NCI-H1436 (cell line): ENCODE results near the gene DAGLB.
"Not testable (repeated sequence)": the region's sequence is repeated elsewhere in the genome, so short reads cannot be mapped to it uniquely, and the experiment has no call there.

Experiments used
- DNase-seq: peaks from one replicate; lab custom pipeline; 2025; lab: John Stamatoyannopoulos, UW

DAGLB gene

DNA sequence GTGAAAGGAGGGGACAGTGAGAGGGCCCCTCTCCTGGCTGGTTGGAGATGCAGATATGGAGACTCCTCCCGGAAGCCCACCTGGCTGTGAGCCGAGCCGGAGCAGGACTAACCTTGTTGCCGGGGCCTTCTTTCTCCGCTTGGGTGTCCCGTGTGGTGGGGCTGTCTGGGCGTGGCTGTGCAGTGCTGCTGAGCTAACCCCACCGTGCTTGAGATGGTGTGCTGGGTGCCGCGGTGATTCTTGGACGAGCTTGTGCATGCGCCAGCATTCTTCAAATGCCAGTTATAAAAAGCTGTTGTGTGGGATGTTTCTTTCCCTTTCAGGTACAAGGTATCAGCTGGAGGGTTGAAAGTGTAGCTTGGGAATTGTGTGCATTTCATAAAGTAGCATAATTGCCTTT, 48.8 kb downstream of the DAGLB start:
- DNase-seq: no peak

DNA sequence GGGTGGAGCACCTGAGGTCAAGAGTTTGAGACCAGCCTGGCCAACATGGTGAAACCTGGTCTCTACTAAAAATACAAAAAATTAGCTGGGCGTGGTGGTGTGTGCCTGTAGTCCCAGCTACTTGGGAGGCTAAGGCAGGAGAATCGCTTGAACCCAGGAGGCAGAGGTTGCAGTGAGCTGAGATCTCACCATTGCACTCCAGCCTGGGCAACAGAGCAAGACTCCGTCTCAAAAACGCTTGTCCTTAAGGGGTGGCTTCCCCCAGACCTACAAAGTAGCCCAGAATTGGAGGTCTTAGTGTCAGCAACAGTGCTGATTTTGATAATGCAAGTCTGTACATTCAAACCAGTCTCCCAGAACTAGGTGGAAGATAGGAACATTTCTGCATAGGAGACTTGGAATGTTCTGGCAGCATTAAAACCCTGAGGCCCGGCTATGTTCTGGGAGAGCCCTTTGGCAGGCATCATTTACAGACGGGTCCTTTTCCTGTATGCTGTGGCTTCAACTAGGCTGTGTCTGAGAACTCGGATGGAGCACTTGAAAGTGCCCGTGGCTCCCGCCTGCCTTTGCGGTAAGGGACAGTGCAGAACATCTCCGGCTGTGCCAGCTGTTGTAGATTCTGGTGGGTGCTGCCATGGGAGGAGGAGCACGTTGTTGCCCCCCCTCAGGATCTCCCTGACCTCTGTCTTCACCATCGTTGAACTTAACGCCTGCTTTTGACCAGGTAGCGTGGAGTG, 49.8 kb downstream of the DAGLB start:
- DNase-seq: not testable (repeated sequence)

DNA sequence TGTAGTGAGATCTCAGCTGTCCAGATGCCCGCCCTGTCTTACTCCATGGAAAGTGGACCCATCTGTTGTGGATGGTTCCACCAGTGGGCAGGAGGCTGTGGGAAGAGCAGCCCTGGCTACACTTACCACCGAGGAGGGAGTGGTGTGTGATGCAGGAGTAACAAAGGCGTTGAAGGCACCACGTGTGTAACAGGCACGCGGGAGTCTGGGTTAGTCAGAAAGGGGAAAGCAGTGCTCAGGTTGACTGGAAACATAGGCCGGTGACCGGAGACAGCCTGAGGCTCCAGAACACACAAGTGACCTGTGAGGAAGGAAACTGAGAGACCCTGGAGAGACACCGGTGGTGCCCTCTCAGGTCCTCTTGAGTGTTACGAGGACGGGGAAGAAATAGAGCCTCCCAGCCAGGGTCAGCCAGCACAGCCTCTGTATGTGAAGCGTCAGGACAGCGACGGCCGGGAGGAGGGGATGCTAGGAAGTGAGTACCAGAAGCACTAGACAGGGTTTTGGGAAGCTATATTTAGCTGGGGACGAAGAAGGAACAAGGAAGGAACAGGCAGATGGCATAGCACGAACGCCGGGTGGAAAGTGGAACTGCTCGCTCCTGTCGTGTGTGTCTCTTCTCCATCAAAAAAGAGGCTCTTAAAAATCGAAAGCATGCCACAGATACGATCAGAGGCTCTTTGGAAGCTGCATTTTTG, 51.7 kb downstream of the DAGLB start:
- DNase-seq: no peak

DNA sequence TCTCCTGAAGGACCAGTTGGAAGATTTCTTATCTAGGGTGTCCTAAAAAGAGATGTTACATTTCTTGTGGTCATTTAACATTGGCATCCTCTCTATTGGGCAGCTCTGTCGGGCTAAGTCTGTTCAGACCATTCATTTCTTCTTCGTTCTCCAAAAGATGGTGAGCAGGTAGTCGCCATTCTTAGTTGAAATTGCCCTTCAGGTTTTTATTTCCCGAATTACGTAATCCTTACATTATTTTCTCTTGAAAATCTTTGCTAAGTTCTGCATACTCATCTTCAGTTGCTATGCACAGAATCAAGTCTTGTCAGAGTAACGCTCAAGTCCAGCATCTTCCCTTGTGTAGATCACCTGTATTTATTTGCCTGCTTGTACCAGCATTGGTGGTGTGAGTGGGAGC, 53.6 kb downstream of the DAGLB start:
- DNase-seq: no peak

DNA sequence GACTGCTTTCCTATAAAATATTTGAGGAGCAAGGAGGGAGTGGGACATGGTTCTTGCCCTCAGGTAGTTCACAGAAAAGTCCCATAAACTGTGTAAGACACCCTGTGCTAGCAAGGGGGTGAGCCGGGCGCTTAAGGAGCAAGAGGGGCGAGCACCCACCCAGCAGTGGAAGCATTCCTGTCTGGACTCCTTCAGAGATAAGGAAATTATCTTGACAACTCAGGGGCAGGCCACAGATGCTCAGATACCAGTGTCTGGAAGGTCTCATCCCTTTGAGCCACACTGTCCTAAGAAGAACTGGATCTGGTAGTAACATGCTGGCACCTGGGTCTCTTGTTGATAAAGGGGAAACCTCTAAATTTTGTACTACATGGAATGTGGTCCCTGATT, 54.1 kb downstream of the DAGLB start:
- DNase-seq: no peak

DNA sequence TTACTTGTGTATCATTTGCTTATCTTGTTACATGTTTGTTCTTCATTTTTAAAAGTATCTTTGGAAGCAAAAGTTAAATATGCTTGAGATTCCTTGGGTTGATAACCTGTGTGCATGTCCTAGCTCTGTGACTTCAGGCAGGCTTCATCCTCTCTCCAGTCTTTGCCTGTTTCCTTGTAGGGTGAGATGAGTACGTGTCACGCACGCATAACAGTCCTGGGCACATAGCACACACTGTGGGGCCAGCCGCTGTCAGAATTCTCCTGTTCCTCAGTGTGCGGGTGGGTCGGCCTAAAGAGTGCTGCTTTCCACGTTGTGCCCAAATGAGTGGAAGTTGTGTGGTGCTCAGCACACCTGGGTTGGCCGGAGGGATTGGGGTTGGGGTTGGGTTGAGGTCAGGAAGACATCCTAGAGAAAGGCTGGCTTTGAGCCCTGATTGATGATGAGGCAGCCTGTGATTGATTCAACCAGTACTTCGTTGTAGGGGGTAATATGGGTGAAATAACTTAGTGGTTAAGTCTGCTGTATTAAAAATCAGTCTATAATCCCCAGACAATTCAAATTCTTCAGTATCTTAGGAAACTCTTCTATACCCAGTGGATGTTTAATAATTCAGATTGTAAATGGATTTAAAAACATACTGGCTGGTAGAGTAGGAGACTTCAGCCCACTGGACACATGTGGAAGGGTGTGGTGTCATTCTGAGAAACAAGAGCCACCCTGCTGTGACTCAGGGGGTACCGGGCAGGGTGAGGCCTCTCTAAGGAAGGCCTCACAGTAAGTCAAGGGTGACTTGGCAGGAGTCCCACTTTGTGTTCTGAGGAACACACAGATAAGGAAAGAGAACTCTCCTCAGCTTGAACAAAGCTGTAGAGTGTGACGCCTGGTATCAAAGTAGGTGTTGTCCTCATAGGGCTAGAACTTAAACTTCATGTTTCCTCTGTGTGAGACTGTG, 54.8 kb downstream of the DAGLB start:
- no peak for DNase-seq

DNA sequence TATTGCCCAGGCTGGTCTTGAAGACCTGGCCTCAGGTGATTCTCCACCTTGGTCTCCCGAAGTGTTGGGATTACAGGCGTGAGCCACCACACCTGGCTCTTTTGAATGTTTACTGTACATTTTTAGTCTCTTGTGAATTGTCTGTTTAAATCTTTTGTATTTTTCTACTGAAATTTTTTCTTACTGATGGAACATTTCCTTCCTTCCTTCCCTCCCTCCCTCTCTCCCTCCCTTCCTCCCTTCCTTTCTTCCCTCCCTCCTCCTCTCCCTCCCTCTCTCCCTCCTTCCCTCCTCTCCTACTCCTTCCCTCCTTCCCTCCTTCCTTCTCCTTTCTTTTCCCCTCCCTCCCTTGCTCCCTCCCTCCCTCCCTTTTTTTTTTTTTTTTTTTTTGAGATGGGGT, 58.0 kb downstream of the DAGLB start:
- no peak for DNase-seq

DNA sequence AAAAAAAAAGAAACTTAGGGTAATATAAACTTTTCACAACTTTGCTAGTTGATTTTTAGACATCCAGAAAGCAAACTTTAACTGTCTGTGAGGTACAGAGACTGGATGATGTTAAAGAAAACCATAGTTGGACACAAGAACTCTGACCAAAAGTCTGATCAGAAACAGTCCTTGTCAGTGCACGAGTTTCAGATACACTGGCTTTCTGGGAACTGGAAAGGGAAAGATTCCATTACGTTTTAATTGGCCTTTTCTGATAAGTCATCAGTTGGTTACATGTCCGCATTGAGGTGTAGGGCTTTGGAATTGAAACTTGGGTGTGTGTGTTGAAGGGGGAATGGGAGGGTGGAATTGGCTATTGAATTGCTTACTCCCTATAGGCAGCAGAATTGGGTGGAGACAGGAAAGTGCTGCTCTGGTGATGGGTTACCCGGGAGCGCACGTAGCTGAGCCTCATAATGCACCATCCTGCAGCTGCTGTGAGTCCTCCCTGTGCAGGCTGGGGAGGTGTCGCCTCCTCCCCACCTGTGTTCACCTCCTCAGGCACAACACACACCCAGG, 59.9 kb downstream of the DAGLB start:
- no peak for DNase-seq

DNA sequence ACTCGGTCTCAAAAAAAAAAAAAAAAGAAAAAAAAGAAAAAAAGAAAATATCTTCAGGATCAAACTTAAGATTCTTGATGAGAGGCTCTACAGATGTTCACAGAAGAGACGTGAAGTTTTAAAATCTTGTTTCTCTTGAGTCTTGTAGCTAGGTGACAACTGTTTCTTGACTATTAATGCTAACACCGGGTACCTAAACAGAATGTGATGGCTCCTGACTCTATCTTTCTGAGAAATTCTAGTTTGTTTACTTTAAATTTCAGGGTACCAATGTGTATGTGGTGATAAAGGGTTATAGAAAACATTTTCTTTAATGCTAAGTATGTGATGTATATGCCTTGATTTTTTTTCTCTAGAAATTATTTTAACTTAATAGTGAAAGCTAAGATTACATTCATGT, 61.0 kb downstream of the DAGLB start:
- DNase-seq: no peak

DNA sequence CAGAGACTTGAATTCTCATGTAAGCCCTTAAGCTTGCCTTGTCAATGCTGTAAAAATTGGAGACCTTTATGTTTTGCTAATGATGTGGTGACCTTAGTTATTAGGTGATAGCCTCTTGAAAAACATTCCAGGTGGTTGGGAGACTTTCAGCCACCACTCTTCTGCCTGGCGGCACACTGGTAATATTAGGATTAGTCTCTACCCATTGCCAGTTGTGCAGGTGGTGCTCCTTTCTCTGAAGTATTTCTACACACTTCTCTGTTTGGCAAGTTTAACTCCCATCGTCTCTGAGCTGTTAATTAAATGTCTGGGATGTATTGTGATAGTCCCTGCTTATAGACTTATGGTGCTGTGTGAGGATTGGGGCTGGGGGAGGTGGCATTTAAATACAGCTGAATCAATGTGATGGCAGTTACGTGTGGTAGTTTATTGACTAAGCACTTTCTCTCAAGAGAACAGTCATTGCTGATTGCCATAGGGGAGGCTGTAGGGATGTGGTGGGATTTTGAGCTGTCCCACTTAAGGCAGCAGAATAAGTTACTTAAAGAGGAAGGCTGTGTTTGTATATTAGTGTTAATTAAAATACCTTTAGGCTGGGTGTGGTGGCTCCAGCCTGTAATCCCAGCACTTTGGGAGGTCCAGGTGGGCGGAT, 61.7 kb downstream of the DAGLB start:
- no peak for DNase-seq

DNA sequence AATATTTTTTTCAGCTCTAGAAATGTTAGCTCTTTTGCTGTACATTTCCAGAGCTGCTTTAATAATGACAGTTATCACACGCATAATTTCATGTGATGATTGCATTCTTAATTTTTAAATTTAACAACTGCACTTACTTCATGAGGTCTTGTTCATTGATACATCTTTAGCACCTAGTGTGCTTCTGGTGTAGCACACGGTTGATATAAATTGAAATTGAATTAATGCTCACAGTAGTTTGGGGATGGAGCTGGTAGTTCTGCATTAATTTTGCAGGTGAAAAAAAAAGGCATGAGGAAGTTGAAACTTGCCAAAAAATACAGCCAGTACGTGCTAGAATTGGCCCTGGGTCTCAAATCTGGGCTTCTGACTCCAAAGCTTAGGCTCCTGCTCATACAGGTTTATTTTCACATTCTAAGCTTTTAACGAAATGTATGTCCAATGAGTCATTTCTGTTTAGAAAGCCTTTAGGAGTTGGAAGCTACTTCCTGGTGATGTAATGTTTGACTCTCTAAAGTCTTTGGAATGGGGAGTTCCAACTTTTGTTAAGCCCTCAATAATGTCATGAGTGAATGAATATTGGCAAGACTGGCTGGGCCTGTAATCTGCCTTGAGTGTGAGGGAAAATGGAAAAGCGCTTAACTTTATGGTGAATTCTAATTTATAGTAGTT, 62.5 kb downstream of the DAGLB start:
- DNase-seq: no peak

DNA sequence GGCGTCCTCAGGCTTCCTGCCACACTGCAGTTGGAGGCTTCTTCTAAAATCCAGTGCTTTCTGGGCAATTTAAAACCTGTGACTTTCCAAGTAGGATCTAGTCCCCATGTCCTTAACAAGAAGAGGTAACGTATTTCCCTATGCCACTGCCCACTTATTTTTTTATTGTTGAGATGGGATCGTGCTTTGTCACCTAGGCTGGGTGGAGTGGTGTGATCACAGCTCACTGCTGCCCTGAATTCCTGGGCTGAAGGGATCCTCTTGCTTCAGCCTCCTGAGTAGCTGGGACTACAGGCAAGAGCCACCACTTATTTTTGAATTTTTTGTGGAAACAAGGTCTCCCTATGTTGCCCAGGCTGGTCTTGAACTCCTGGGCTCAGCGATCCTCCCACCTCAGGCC, 63.4 kb downstream of the DAGLB start:
- no peak for DNase-seq

DNA sequence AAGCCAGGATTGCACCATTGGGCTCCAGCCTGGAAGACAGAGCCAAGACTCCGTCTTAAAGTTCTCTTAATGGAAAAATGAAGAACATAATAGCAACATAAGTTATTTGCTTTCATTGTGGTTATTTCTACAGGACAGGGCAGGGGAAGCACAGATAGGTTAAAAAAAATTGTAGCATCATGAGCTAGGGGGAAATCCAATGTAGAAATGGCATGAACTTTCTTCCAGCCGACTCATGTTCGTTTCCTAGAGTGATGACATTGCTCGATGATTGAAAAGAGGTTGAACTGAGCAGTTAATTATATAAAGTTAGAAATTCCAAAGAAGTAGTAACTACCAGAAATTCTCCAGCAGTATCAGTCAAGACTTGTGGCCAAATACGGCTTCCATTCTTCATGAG, 64.9 kb downstream of the DAGLB start:
- no peak for DNase-seq

DNA sequence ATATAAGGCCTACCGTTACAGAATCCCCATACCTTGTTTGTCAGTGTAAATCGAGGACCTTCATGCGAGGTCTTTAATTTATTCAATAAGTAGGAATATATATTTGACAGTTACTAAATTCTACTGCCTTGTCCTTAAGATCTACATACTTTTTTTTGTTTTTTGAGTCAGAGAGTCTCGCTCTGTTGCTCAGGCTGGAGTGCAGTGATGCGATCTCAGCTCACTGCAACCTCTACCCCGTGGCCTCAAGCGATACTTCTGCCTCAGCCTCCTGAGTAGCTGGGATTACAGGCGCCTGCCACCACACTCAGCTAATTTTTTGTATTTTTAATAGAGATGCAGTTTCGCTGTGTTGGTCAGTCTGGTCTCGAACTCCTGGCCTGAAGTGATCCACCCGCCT, 65.9 kb downstream of the DAGLB start:
- DNase-seq: not testable (repeated sequence)

DNA sequence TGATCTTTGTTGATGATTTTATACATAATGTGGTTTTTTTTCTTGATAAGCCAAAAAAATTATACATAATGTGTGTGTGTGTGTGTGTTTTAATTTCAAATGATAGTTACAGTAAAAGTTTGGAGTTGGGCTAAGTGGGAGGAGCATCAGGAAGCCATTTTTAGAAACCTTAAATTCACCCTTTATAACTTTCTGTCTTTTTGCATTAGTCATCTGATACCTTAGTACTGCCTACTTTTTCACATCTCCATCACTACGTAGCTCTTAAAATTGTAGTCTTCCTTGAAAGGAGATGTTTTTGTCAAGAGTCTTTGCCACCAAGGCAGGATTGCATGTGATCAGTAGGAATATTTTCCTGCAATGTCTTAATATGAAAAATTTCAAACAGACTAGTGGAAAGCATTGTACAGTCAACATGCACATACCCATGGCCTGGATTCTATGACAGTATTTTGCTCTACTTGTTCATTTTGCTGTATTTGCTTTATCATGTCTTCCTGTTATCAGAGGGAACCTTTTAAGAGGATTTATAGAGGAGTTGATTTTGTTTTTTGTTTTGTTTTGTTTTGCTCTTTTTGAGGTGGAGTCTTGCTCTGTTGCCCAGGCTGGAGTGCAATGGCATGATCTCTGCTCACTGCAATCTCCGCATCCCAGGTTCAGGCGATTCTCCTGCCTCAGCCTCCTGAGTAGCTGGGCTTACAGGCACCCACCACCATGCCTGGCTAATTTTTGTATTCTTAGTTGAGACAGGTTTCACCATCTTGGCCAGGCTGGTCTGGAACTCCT, 67.3 kb downstream of the DAGLB start:
- DNase-seq: no peak

DNA sequence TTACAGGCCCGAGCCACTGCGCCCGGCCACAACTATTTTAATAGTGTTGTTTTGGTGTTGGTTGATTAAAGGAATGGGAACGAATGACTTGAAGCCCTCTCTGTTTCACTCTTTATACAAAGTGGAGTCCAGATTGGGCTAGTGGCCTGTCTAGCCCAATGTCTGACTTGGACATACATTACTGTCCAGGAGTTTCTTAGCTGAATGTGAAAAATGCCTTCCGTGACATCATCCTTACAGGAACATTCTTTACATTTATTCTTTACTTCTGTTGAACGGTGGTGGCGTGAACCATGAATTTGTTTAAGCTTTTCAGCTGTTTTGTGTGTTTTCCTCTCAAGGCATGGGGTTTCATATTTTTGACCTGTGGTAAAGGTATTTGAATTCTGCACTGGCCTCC, 67.9 kb downstream of the DAGLB start:
- no peak for DNase-seq

DNA sequence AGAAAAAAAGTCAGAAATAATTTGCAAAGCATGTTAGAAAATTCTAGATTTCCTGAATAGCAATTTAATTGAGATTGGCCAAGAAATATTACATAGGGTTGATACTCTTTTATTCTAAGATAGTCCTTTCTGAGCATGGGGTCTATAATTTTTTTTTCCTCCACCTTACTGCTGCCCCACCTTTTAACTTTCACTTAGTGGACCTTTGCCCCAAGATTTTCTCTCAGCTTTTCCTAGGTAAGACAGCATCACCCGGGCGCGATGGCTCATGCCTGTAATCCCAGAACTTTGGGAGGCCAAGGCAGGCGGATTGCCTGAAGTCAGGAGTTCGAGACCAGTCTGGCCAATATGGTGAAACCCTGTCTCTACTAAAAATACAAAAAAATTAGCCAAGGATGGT, 69.2 kb downstream of the DAGLB start:
- not testable (repeated sequence) for DNase-seq

DNA sequence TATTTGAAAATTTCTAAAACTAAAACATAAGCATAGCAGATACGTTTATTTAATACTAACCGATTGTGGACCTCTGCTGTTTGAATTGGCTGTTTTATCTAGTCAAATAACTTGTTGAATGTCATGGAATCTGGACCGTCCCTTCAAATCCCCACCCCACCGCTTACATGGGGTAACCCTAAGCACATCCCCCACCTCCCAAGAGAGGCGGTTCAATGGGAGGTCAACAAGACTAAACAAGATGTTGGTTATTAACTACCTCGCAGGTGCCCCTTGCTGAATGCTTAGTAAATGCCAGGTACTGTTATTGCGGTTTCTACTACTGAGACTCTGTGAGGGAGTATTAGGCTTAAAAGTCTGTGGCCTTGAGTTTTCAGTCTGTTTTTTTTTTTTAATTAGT, 70.9 kb downstream of the DAGLB start:
- DNase-seq: no peak

DNA sequence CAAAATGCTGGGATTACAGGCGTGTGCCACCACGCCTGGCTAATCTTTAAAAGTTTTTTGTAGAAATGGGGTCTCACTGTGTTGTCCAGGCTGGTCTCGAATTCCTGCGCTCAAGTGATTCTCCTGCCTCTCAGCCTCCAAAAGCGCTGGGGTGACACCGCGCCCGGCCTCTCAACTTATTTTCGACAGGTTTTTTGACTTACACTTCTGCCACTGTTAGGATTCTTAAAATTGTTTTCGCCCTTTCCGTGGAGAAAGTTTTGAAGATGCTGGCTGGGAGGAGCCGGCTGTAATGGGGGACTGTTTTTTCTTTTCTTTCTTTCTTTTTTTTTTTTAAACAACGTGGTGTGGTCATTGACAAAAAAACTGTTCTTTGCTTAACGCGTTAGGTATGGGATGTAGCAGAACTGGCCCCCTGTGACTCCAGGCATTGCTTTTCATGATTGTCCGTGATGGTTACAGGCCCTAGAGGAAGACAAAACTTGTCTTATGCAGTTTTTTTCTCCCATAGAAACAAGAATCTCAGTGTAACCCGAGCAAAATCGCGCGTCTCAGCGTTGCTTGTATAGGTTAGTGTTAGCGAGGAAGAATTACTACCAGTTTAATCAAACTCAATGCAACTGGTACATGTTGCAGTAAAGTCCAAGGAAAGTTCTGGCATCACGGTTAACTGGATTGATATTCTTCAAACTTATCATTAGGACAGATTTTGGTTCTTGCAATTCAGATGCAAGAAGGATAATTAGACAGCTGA, 72.2 kb downstream of the DAGLB start:
- DNase-seq: no peak

DNA sequence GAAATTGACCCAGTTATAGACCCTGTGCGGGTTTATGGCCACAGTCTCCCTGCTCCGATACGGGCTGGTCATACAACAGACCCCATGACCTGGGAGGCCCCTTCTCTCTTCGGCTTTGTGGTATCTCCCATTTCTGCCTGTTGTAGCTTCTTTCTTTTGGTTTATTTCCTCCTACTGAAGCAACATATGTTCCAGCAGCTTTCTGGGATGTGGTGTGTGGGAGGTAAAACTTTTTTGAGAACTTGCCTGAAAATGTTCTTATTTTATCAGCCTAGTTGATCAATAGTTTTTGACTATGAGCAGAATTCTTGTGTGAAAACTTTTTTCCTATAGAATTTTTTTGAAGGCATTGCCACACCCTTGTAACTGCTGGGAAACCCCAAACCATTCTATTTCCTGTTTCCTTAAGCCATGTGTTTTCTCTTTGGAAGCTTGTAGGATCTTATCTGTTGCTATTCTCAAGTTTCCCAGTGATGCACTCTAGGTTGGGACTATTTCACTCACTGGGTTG, 80.0 kb downstream of the DAGLB start:
- no peak for DNase-seq
